H1 (cell line): ENCODE results near the gene PLG. TPM values are rescaled to one million over a fixed set of nuclear protein-coding genes. Genes with fewer than 3 reads are reported as not detected.
"Not testable (repeated sequence)": the region's sequence is repeated elsewhere in the genome, so short reads cannot be mapped to it uniquely, and the experiment has no call there.

Experiments used
- CTCF ChIA-PET: fragments of 300-600 bp; sonication (Branson Sonifier 250); formaldehyde crosslinking; loops from one replicate; lab custom pipeline; 2021; ENCODE audit not compliant: partially characterized antibody; lab: Charles Lee
- POLR2A ChIA-PET: fragments of 300-600 bp; sonication (Branson Sonifier 250); formaldehyde crosslinking; loops from one replicate; lab custom pipeline; 2021; ENCODE audit warnings: inconsistent platforms; ENCODE audit not compliant: partially characterized antibody; lab: Charles Lee
- DNase-seq, 2 experiments: peaks; one replicate each; pipeline versions ENCODE4 v3.0.0 to v3.0.0-alpha.2; 2010 to 2022; ENCODE audit warnings: low spot score in 2 of 2, low read depth in 1 of 2, mixed read lengths in 1 of 2
- FAIRE-seq: peaks from 2 replicates; lab custom pipeline; 2011; peaks lifted over from hg19 to GRCh38; lab: Jason Lieb, UNC
- H2AFZ ChIP-seq: 2 replicates; pipeline ENCODE4 v1.8.1; 2012; ENCODE audit warnings: low read length, inconsistent platforms
- H2AK5ac ChIP-seq: 2 replicates; pipeline ENCODE4 v1.6.1; 2013; ENCODE audit warnings: low read depth, low read length
- H2BK120ac ChIP-seq: replicated peaks from 2 replicates; pipeline ENCODE3; 2013; ENCODE audit warnings: low read depth, low read length, inconsistent platforms
- H2BK12ac ChIP-seq: 2 replicates; pipeline ENCODE4 v1.6.1; 2013; ENCODE audit warnings: low read depth, low read length
- H2BK15ac ChIP-seq: 2 replicates; pipeline ENCODE4 v1.6.1; 2013; ENCODE audit warnings: low read length
- H2BK20ac ChIP-seq: 2 replicates; pipeline ENCODE4 v1.6.1; 2013; ENCODE audit warnings: low read length
- H2BK5ac ChIP-seq: 2 replicates; pipeline ENCODE4 v1.6.1; 2013; ENCODE audit warnings: low read depth, low read length
- H3K14ac ChIP-seq: 2 replicates; pipeline ENCODE4 v1.6.1; 2013; ENCODE audit warnings: inconsistent platforms; ENCODE audit not compliant: insufficient read length
- H3K18ac ChIP-seq: 2 replicates; pipeline ENCODE4 v1.6.1; 2013; ENCODE audit warnings: low read length; ENCODE audit errors: extremely low read depth
- H3K23ac ChIP-seq: 2 replicates; pipeline ENCODE4 v1.6.1; 2013; ENCODE audit warnings: inconsistent platforms; ENCODE audit not compliant: insufficient read length
- H3K23me2 ChIP-seq: 2 replicates; pipeline ENCODE4 v1.6.1; 2013; ENCODE audit warnings: low read depth, low read length
- H3K27ac ChIP-seq: 2 replicates; pipeline ENCODE4 v1.6.1; 2011; ENCODE audit warnings: low read depth, low read length, inconsistent platforms
- H3K27me3 ChIP-seq, 4 experiments: replicated peaks in 1 of 4; 1 replicate in 1 of 4; 2 replicates in 3 of 4; pipeline versions ENCODE4 v1.6.1 to v1.8.1; 2011 to 2013; ENCODE audit warnings: low read length in 3 of 4, mild to moderate bottlenecking in 3 of 4, inconsistent platforms in 2 of 4, mixed read lengths in 2 of 4, moderate library complexity in 1 of 4; ENCODE audit not compliant: control insufficient read depth in 3 of 4, insufficient read depth in 3 of 4; ENCODE audit errors: extremely low read depth in 1 of 4
- H3K36me3 ChIP-seq, 4 experiments: 2 replicates each; pipeline versions ENCODE4 v1.6.1 to v1.8.1; 2011 to 2013; ENCODE audit warnings: mild to moderate bottlenecking in 4 of 4, low read length in 3 of 4, moderate library complexity in 2 of 4, control low read depth in 1 of 4, inconsistent platforms in 1 of 4; ENCODE audit not compliant: insufficient read depth in 4 of 4, control insufficient read depth in 2 of 4
- H3K4ac ChIP-seq: replicated peaks from 2 replicates; pipeline ENCODE3; 2013; ENCODE audit warnings: low read length, low read depth, mixed read lengths, inconsistent platforms; ENCODE audit not compliant: insufficient read length
- H3K4me1 ChIP-seq, 4 experiments: replicated peaks in 1 of 4; 1 replicate in 1 of 4; 2 replicates in 3 of 4; pipeline versions ENCODE4 v1.6.1 to v1.8.1; 2011 to 2013; ENCODE audit warnings: low read length in 3 of 4, inconsistent platforms in 2 of 4, mixed read lengths in 1 of 4; ENCODE audit not compliant: insufficient read depth in 4 of 4, control insufficient read depth in 3 of 4
- H3K4me2 ChIP-seq, 2 experiments: 2 replicates each; pipeline versions ENCODE4 v1.6.1 to v1.8.1; 2011 to 2013; ENCODE audit warnings: low read depth in 2 of 2, low read length in 2 of 2, control low read depth in 1 of 2, inconsistent platforms in 1 of 2, mild to moderate bottlenecking in 1 of 2; ENCODE audit not compliant: insufficient read depth in 1 of 2
- H3K4me3 ChIP-seq, 4 experiments: fragments of 200-600, 300-600 bp in 1 of 4; sonication (generic), shearing (Covaris generic), sonication (Bioruptor Twin) in 1 of 4; 2 replicates each; pipeline versions ENCODE4 v1.5.1 to v1.8.1; 2011 to 2016; ENCODE audit warnings: low read length in 4 of 4, low read depth in 3 of 4, control low read depth in 2 of 4, inconsistent platforms in 2 of 4, mild to moderate bottlenecking in 2 of 4, mixed read lengths in 1 of 4, moderate library complexity in 1 of 4; ENCODE audit not compliant: insufficient read depth in 2 of 4; ENCODE audit errors: extremely low read depth in 1 of 4
- H3K56ac ChIP-seq: replicated peaks from 2 replicates; pipeline ENCODE3; 2013; ENCODE audit warnings: low read depth, mild to moderate bottlenecking, mixed read lengths, low read length, inconsistent platforms; ENCODE audit not compliant: insufficient read length
- H3K79me1 ChIP-seq: 2 replicates; pipeline ENCODE4 v1.6.1; 2013; ENCODE audit warnings: low read depth, low read length, control low read depth
- H3K79me2 ChIP-seq, 2 experiments: 2 replicates each; pipeline versions ENCODE4 v1.6.1 to v1.8.1; 2012 to 2013; ENCODE audit warnings: low read length in 2 of 2, mild to moderate bottlenecking in 2 of 2, inconsistent platforms in 1 of 2; ENCODE audit not compliant: insufficient read depth in 2 of 2, control insufficient read depth in 1 of 2
- H3K9ac ChIP-seq, 4 experiments: replicated peaks in 1 of 4; 1 replicate in 1 of 4; 2 replicates in 3 of 4; pipeline versions ENCODE4 v1.6.1 to v1.8.1; 2011 to 2013; ENCODE audit warnings: low read depth in 3 of 4, low read length in 3 of 4, control low read depth in 2 of 4, mild to moderate bottlenecking in 2 of 4, moderate library complexity in 2 of 4, inconsistent platforms in 1 of 4; ENCODE audit errors: extremely low read depth in 1 of 4
- H3K9me3 ChIP-seq, 2 experiments: 2 replicates each; pipeline versions ENCODE4 v1.6.1 to v1.8.1; 2012 to 2013; ENCODE audit warnings: mild to moderate bottlenecking in 2 of 2, moderate library complexity in 2 of 2, control low read depth in 1 of 2, inconsistent platforms in 1 of 2, low read depth in 1 of 2, low read length in 1 of 2, mixed read lengths in 1 of 2; ENCODE audit not compliant: insufficient read depth in 2 of 2
- H4K20me1 ChIP-seq, 2 experiments: replicated peaks in 1 of 2; 2 replicates each; pipeline versions ENCODE3 to v1.8.1; 2011 to 2013; ENCODE audit warnings: inconsistent platforms in 2 of 2, low read length in 2 of 2, mild to moderate bottlenecking in 1 of 2; ENCODE audit not compliant: insufficient read depth in 2 of 2, control insufficient read depth in 1 of 2
- H4K5ac ChIP-seq: 2 replicates; pipeline ENCODE4 v1.6.1; 2013; ENCODE audit warnings: low read length, low read depth, mixed read lengths, inconsistent platforms; ENCODE audit not compliant: insufficient read length
- H4K8ac ChIP-seq: 2 replicates; pipeline ENCODE4 v1.8.0; 2013; ENCODE audit warnings: mild to moderate bottlenecking, moderate library complexity, low read length, inconsistent platforms; ENCODE audit not compliant: insufficient read depth; ENCODE audit errors: extremely low read depth
- H4K91ac ChIP-seq: replicated peaks from 2 replicates; pipeline ENCODE3; 2013; ENCODE audit warnings: low read length, mixed read lengths, inconsistent platforms; ENCODE audit not compliant: insufficient read length
- WGBS, 2 experiments: shearing (Covaris generic) in 1 of 2; methylation state at CpG; one replicate each; pipeline versions ENCODE4 v1.1.6 to v1.1.7; 2013 to 2015; ENCODE audit warnings: low lambda C conversion rate in 2 of 2, mixed read lengths in 2 of 2, inconsistent platforms in 1 of 2, low coverage in 1 of 2, missing lambda C conversion rate in 1 of 2; ENCODE audit not compliant: insufficient replicate concordance in 2 of 2, insufficient coverage in 1 of 2, insufficient read length in 1 of 2; ENCODE audit errors: extremely low coverage in 1 of 2, missing lambda C conversion rate in 1 of 2; 5-methylcytosine and 5-hydroxymethylcytosine counted together
- polyA plus RNA-seq, 7 experiments: library from polyadenylated mRNA; depleted of rRNA in 3 of 7; stranded (reverse) in 5 of 7; unstranded in 2 of 7; fragments of >200 nt in 5 of 7; fragments of 200-250 nt in 2 of 7; gene quantifications; 1 replicate in 5 of 7; 2 replicates in 1 of 7; 4 replicates in 1 of 7; pipeline versions ENCODE4 v1.2.1 to v1.2.3, GENCODE V29; 2011 to 2013; ENCODE audit warnings: missing spikeins in 2 of 7, mixed read lengths in 2 of 7
- total RNA-seq: library from RNA; stranded (reverse); fragmentation: NEBNext Ultra II Directional; extraction: Animal tissue kit (Norgen Biotek cat#: 25700); gene quantifications from 2 replicates; pipeline ENCODE4 v1.2.1, GENCODE V29; 2021

PLG gene
- total and polyA plus RNA-seq, 2 of the 8 experiments (the other 6 are each of a cell fraction or from before 2014, with no cell fraction given) = not detected

- H2BK20ac ChIP-seq, H3K79me2 ChIP-seq, H3K4me1 ChIP-seq, H2BK15ac ChIP-seq, H3K56ac ChIP-seq, H3K27ac ChIP-seq, H4K20me1 ChIP-seq, H2BK5ac ChIP-seq, H3K36me3 ChIP-seq, H3K27me3 ChIP-seq, H2BK120ac ChIP-seq, POLR2A ChIA-PET, H4K5ac ChIP-seq, H2AFZ ChIP-seq, FAIRE-seq, H3K14ac ChIP-seq, H3K4ac ChIP-seq, H3K79me1 ChIP-seq, H3K4me3 ChIP-seq, H4K91ac ChIP-seq, H3K9ac ChIP-seq, H2AK5ac ChIP-seq, H3K23ac ChIP-seq, CTCF ChIA-PET, H3K4me2 ChIP-seq, H3K23me2 ChIP-seq, H4K8ac ChIP-seq, H3K18ac ChIP-seq, DNase-seq: not testable (repeated sequence)
- peaks cover 11 to 14% of the 10 kb centered on the region in 2 experiments; a peak in 3 of 4 replicates for H3K9me3 ChIP-seq
- H2BK12ac ChIP-seq = peak overlapping the region; percentile 39; the same call in 1 of the 2 replicates
- 93% methylated on average over 14 of the region's 32 CpGs; no CpG with 5 or more reads in 1 of the 2 experiments for WGBS, 2 experiments
Observed at GRCh38 chr6:160685101-160685761, 16.8 kb upstream of the PLG start.
